PC-9 (cell line): ENCODE measurements around the gene EPS8L3. TPM values are rescaled to one million over a fixed set of nuclear protein-coding genes. Genes with fewer than 3 reads are reported as not detected.
"Not testable (repeated sequence)": the region's sequence is repeated elsewhere in the genome, so short reads cannot be mapped to it uniquely, and the experiment has no call there.

ENCODE experiments used
- BruUV-seq: library from RNA; stranded (reverse); fragments of 400-500 nt; replicated peaks from 2 replicates; lab custom pipeline; 2021; lab: Mats Ljungman, UMichigan
- CTCF ChIA-PET: fragments of 300-600 bp; sonication (Branson Sonifier 250); formaldehyde crosslinking; loops from one replicate; lab custom pipeline; 2022; ENCODE audit warnings: antibody characterized with exemption; lab: Charles Lee
- POLR2A ChIA-PET: fragments of 300-600 bp; sonication (Branson Sonifier 250); formaldehyde crosslinking; loops from one replicate; lab custom pipeline; 2022; ENCODE audit warnings: antibody characterized with exemption; ENCODE audit not compliant: unreplicated experiment; lab: Charles Lee
- DNase-seq, 2 experiments: peaks; one replicate each; pipeline versions ENCODE4 v3.0.0 to v3.0.0-alpha.2; 2015 to 2022; ENCODE audit warnings: mixed read lengths in 1 of 2
- H2AFZ ChIP-seq: fragments of 200-600 bp; sonication (generic); 2 replicates; pipeline ENCODE4 v1.8.1; 2017; ENCODE audit warnings: antibody characterized with exemption
- H3F3A ChIP-seq: fragments of 200-600 bp; sonication (generic); 2 replicates; pipeline ENCODE4 v1.8.1; 2017; ENCODE audit warnings: antibody characterized with exemption, mild to moderate bottlenecking, low read depth; ENCODE audit not compliant: insufficient read depth
- H3K27ac ChIP-seq: fragments of 200-600 bp; sonication (generic); 2 replicates; pipeline ENCODE4 v1.6.1; 2016; ENCODE audit warnings: mixed run types
- H3K27me3 ChIP-seq: fragments of 200-600 bp; sonication (generic); 2 replicates; pipeline ENCODE4 v1.6.1; 2016; ENCODE audit warnings: low read depth, mixed run types; ENCODE audit not compliant: insufficient read depth
- H3K36me3 ChIP-seq: fragments of 200-600 bp; sonication (generic); 2 replicates; pipeline ENCODE4 v1.6.1; 2016; ENCODE audit warnings: low read depth, mixed run types
- H3K4me1 ChIP-seq: fragments of 200-600 bp; sonication (generic); replicated peaks from 2 replicates; pipeline ENCODE4 v1.6.1; 2016; ENCODE audit warnings: mixed run types; ENCODE audit not compliant: insufficient read depth
- H3K4me2 ChIP-seq: fragments of 200-600 bp; sonication (generic); 2 replicates; pipeline ENCODE4 v1.6.1; 2017; ENCODE audit warnings: mixed run types
- H3K4me3 ChIP-seq: fragments of 200-600 bp; sonication (generic); 2 replicates; pipeline ENCODE4 v1.6.1; 2016; ENCODE audit warnings: mixed run types
- H3K79me2 ChIP-seq: fragments of 200-600 bp; sonication (generic); 2 replicates; pipeline ENCODE4 v1.6.1; 2017; ENCODE audit warnings: low read depth, mixed run types
- H3K9me2 ChIP-seq: fragments of 200-600 bp; sonication (generic); 2 replicates; pipeline ENCODE4 v1.8.1; 2017; ENCODE audit warnings: mild to moderate bottlenecking; ENCODE audit not compliant: insufficient read depth
- H3K9me3 ChIP-seq: fragments of 200-600 bp; sonication (generic); 2 replicates; pipeline ENCODE4 v1.8.1; 2016; ENCODE audit warnings: low read depth; ENCODE audit not compliant: insufficient read depth
- H4K20me1 ChIP-seq: fragments of 200-600 bp; sonication (generic); 2 replicates; pipeline ENCODE4 v1.8.1; 2017; ENCODE audit not compliant: insufficient read depth
- EZH2 ChIP-seq: fragments of 200-600 bp; sonication (generic); IDR thresholded peaks from 2 replicates; pipeline ENCODE4 v1.8.0; 2017; ENCODE audit warnings: antibody characterized with exemption, low read depth
- intact Hi-C: fragments of 100-400 bp; cut with micrococcal nuclease; formaldehyde crosslinking; loops from one replicate; pipeline ENCODE4 v1.10.0; 2022; ENCODE audit not compliant: unreplicated experiment
- total RNA-seq: library from RNA; stranded (reverse); gene quantifications from 2 replicates; pipeline ENCODE4 v1.2.3, GENCODE V29; 2021
- TF ChIP-seq, protein P1 (sequence below): fragments of 200-600 bp; sonication (generic); conservative IDR thresholded peaks from 2 replicates; pipeline ENCODE4 v1.6.1; 2017; ENCODE audit warnings: mixed run types, antibody characterized with exemption, mild to moderate bottlenecking, moderate library complexity

EPS8L3 gene
- total RNA-seq, 1 experiment from 2014 or later = 1.2 TPM

GRCh38 chr1:109714661-109715372 lies 48.9 kb downstream of the EPS8L3 start:
- CTCF ChIA-PET = no interaction called here
- Histone ChIP-seq H3K36me3 (no peaks in the 10 kb centered on the region), H3K27me3 (no peaks in the 10 kb centered on the region), H3K4me3 (no peak overlapping the region), H3K9me2 (no peaks in the 10 kb centered on the region), H3K27ac (no peak overlapping the region), H2AFZ (no peak overlapping the region), H3K79me2 (no peaks in the 10 kb centered on the region), H3K4me1 (peaks cover 34% of the 10 kb centered on the region), H3K9me3 (no peaks in the 10 kb centered on the region), H3F3A (peaks cover 16% of the 10 kb centered on the region), H3K4me2 (no peak overlapping the region), H4K20me1 (no peaks in the 10 kb centered on the region)
- no peak for TF ChIP-seq EZH2
- TF ChIP-seq, protein P1, sequence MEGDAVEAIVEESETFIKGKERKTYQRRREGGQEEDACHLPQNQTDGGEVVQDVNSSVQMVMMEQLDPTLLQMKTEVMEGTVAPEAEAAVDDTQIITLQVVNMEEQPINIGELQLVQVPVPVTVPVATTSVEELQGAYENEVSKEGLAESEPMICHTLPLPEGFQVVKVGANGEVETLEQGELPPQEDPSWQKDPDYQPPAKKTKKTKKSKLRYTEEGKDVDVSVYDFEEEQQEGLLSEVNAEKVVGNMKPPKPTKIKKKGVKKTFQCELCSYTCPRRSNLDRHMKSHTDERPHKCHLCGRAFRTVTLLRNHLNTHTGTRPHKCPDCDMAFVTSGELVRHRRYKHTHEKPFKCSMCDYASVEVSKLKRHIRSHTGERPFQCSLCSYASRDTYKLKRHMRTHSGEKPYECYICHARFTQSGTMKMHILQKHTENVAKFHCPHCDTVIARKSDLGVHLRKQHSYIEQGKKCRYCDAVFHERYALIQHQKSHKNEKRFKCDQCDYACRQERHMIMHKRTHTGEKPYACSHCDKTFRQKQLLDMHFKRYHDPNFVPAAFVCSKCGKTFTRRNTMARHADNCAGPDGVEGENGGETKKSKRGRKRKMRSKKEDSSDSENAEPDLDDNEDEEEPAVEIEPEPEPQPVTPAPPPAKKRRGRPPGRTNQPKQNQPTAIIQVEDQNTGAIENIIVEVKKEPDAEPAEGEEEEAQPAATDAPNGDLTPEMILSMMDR = no peak
- no TSS peak for BruUV-seq
- POLR2A ChIA-PET = no interaction called here
- no peak for DNase-seq
- intact Hi-C loops = loop anchor here (5.0 kb wide), 1 partner anchor 58 kb away; the partner anchor contains the start of gene GSTM4

DNA sequence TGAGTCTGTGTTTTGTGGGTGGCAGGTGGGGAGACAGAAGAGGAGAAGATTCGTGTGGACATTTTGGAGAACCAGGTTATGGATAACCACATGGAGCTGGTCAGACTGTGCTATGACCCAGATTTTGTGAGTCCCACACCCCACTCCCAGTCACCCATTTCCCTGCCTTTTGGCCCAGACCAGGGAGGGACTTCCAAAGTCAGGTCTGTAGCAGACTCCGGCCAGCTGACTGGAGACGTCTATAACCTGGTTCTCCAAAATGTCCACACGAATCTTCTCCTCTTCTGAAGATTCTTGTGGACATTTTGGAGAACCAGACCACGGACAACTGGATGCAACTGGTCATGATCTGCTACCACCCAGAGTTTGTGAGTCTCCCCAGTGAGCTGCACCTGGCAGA lies 50.1 kb downstream of the EPS8L3 start:
- H3K9me3 ChIP-seq = peaks cover 5% of the 10 kb centered on the region; the same call in 1 of the 2 replicates
- H2AFZ ChIP-seq = no peak overlapping the region
- H3K27ac ChIP-seq = no peak overlapping the region
- no peaks in the 10 kb centered on the region for H4K20me1 ChIP-seq
- no peak overlapping the region for H3K4me2 ChIP-seq
- no peak for TF ChIP-seq EZH2
- TF ChIP-seq, protein P1 = no peak
- DNase-seq = no peak
- POLR2A ChIA-PET = no interaction called here
- intact Hi-C loops = no loop called here
- no peaks in the 10 kb centered on the region for H3K27me3 ChIP-seq
- peaks cover 22% of the 10 kb centered on the region for H3K4me1 ChIP-seq
- no peak overlapping the region for H3K4me3 ChIP-seq
- H3F3A ChIP-seq = peaks cover 4% of the 10 kb centered on the region; the same call in 1 of the 2 replicates
- CTCF ChIA-PET = no interaction called here
- no peaks in the 10 kb centered on the region for H3K79me2 ChIP-seq
- BruUV-seq = no TSS peak
- H3K9me2 ChIP-seq = no peaks in the 10 kb centered on the region
- no peaks in the 10 kb centered on the region for H3K36me3 ChIP-seq

DNA sequence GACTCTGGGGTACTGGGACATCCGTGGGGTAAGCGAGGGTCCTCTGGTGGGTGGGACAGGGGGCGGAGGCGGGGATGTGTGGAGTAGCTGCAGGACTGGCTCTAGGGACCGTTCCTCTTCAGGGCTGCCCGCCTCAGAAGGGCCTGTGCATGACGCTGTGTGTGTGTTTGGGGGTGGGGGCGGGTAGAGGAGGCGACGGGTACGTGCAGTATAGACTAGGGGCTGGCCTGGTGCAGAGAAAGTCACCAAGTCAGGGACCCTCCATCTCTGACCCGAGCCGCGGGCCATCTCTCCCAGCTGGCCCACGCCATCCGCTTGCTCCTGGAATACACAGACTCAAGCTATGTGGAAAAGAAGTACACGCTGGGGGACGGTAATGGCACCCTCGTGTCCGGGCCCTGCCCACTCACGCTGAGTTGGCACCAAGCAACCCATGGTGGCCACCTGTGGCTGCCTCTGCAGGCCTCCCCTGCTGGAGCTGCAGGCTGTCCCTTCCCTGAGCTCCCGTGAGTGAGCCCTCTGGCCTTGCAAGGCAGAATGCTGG lies 51.3 kb downstream of the EPS8L3 start:
- Histone ChIP-seq H3K9me3 (peaks cover 11% of the 10 kb centered on the region; the same call in 1 of the 2 replicates), H2AFZ (no peak overlapping the region), H3F3A (no peaks in the 10 kb centered on the region), H3K9me2 (no peaks in the 10 kb centered on the region), H4K20me1 (no peaks in the 10 kb centered on the region), H3K27ac (no peak overlapping the region), H3K27me3 (no peaks in the 10 kb centered on the region), H3K79me2 (no peaks in the 10 kb centered on the region), H3K36me3 (no peaks in the 10 kb centered on the region), H3K4me2 (no peak overlapping the region), H3K4me1 (peaks cover 16% of the 10 kb centered on the region), H3K4me3 (no peak overlapping the region)
- intact Hi-C loops = no loop called here
- ChIA-PET CTCF (no interaction called here), POLR2A (no interaction called here)
- no TSS peak for BruUV-seq
- TF ChIP-seq EZH2 = no peak
- TF ChIP-seq, protein P1 = no peak
- no peak for DNase-seq

GRCh38 chr1:109711593-109712320 lies 52.0 kb downstream of the EPS8L3 start, which contains the start of gene GSTM5:
GSTM5 (plus strand) TSS chr1:109712251; CDS start chr1:109712313, 62 bp downstream.
- H3K79me2 ChIP-seq, H3K27ac ChIP-seq, H2AFZ ChIP-seq, H3K4me2 ChIP-seq, H3K4me3 ChIP-seq, H3K9me2 ChIP-seq, H3F3A ChIP-seq, intact Hi-C loops, H4K20me1 ChIP-seq, BruUV-seq, DNase-seq, CTCF ChIA-PET, H3K27me3 ChIP-seq, H3K36me3 ChIP-seq, POLR2A ChIA-PET: not testable (repeated sequence)
- Histone ChIP-seq H3K4me1 (peaks cover 18% of the 10 kb centered on the region), H3K9me3 (peaks cover 11% of the 10 kb centered on the region; the same call in 1 of the 2 replicates)
